ENCODE measurements around the gene ZNF860.
"Not testable (repeated sequence)": the region's sequence is repeated elsewhere in the genome, so short reads cannot be mapped to it uniquely, and the experiment has no call there.

The ZNF860 gene

GRCh38 chr3:31974471-31974870 is 7.1 kb upstream of the ZNF860 start:
- Mint-ChIP-seq H3K4me1 (peaks cover 12% of the 10 kb centered on the region), H3K27ac (no peak overlapping the region), H3K4me3 (no peak overlapping the region), H3K9me3 (no peaks in the 10 kb centered on the region), H3K36me3 (no peaks in the 10 kb centered on the region)
- no peak for ATAC-seq
- DNase-seq (ENCODE audit: low spot score in 2 of 2) = no peak

GRCh38 chr3:31974964-31975363 is 6.6 kb upstream of the ZNF860 start:
- Mint-ChIP-seq H3K4me3 (no peak overlapping the region), H3K9me3 (no peaks in the 10 kb centered on the region), H3K36me3 (no peaks in the 10 kb centered on the region), H3K4me1 (peaks cover 15% of the 10 kb centered on the region), H3K27ac (no peak overlapping the region)
- DNase-seq (ENCODE audit: low spot score in 2 of 2) (no peak), ATAC-seq (no peak)

- DNase-seq (ENCODE audit: low spot score in 2 of 2) = no peak
- Mint-ChIP-seq H3K4me3 (no peak overlapping the region), H3K27ac (no peak overlapping the region), H3K4me1 (peaks cover 16% of the 10 kb centered on the region), H3K9me3 (no peaks in the 10 kb centered on the region), H3K36me3 (no peaks in the 10 kb centered on the region)
- no peak for ATAC-seq
These were observed 5.2 kb upstream of the ZNF860 start for GRCh38 chr3:31976302-31976701.

- H3K9me3 Mint-ChIP-seq = no peaks in the 10 kb centered on the region
- H3K27ac Mint-ChIP-seq = no peak overlapping the region
- H3K36me3 Mint-ChIP-seq = no peaks in the 10 kb centered on the region
- DNase-seq (ENCODE audit: low spot score in 2 of 2) (no peak), ATAC-seq (no peak)
- H3K4me3 Mint-ChIP-seq = no peak overlapping the region
- H3K4me1 Mint-ChIP-seq = peaks cover 24% of the 10 kb centered on the region
These were observed 3.8 kb upstream of the ZNF860 start for GRCh38 chr3:31977736-31978135.

- Mint-ChIP-seq H3K27ac (no peak overlapping the region), H3K4me1 (peaks cover 24% of the 10 kb centered on the region), H3K9me3 (no peaks in the 10 kb centered on the region), H3K36me3 (no peaks in the 10 kb centered on the region), H3K4me3 (peak overlapping the region; percentile 79)
- no peak for ATAC-seq
- no peak for DNase-seq (ENCODE audit: low spot score in 2 of 2)
These were observed 3.0 kb upstream of the ZNF860 start for GRCh38 chr3:31978553-31978952.

- H3K4me3 Mint-ChIP-seq = peak overlapping the region; percentile 79
- ATAC-seq (peak; percentile 70), DNase-seq (ENCODE audit: low spot score in 2 of 2) (no peak)
- H3K9me3 Mint-ChIP-seq = no peaks in the 10 kb centered on the region
- peak overlapping the region; percentile 30 for H3K27ac Mint-ChIP-seq
- H3K36me3 Mint-ChIP-seq = no peaks in the 10 kb centered on the region
- peaks cover 24% of the 10 kb centered on the region for H3K4me1 Mint-ChIP-seq
These were observed 2.4 kb upstream of the ZNF860 start for GRCh38 chr3:31979001-31979697.

- ATAC-seq (peak; percentile 60), DNase-seq (ENCODE audit: low spot score in 2 of 2) (peak; percentile 13 to 53)
- H3K27ac Mint-ChIP-seq = no peak overlapping the region
- H3K4me3 Mint-ChIP-seq = peak overlapping the region; percentile 79
- H3K36me3 Mint-ChIP-seq = no peaks in the 10 kb centered on the region
- H3K9me3 Mint-ChIP-seq = no peaks in the 10 kb centered on the region
- H3K4me1 Mint-ChIP-seq = peaks cover 24% of the 10 kb centered on the region
These were observed 882 bp upstream of the ZNF860 start for GRCh38 chr3:31980530-31981205.

- no peaks in the 10 kb centered on the region for H3K9me3 Mint-ChIP-seq
- no peak overlapping the region for H3K27ac Mint-ChIP-seq
- peaks cover 14% of the 10 kb centered on the region for H3K4me1 Mint-ChIP-seq
- ATAC-seq = no peak
- DNase-seq (ENCODE audit: low spot score in 2 of 2) = no peak
- no peak overlapping the region for H3K4me3 Mint-ChIP-seq
- no peaks in the 10 kb centered on the region for H3K36me3 Mint-ChIP-seq
These were observed 2.8 kb downstream of the ZNF860 start for GRCh38 chr3:31984321-31984720.

- no peaks in the 10 kb centered on the region for H3K9me3 Mint-ChIP-seq
- H3K4me1 Mint-ChIP-seq = peaks cover 9% of the 10 kb centered on the region
- DNase-seq (ENCODE audit: low spot score in 2 of 2) = no peak
- H3K4me3 Mint-ChIP-seq = no peak overlapping the region
- H3K27ac Mint-ChIP-seq = no peak overlapping the region
- no peaks in the 10 kb centered on the region for H3K36me3 Mint-ChIP-seq
- ATAC-seq = no peak
These were observed 4.3 kb downstream of the ZNF860 start for GRCh38 chr3:31985831-31986230.

GRCh38 chr3:31988271-31988670 is 6.7 kb downstream of the ZNF860 start:
- Mint-ChIP-seq H3K9me3 (no peaks in the 10 kb centered on the region), H3K4me3 (no peak overlapping the region), H3K4me1 (no peaks in the 10 kb centered on the region), H3K36me3 (no peaks in the 10 kb centered on the region), H3K27ac (no peak overlapping the region)
- no peak for ATAC-seq
- no peak for DNase-seq (ENCODE audit: low spot score in 2 of 2)

- not testable (repeated sequence) for H3K27ac Mint-ChIP-seq; H3K9me3 Mint-ChIP-seq; H3K4me3 Mint-ChIP-seq; H3K36me3 Mint-ChIP-seq; H3K4me1 Mint-ChIP-seq; ATAC-seq; DNase-seq (ENCODE audit: low spot score in 2 of 2)
These were observed 11.4 kb downstream of the ZNF860 start for GRCh38 chr3:31992995-31993394.

GRCh38 chr3:31993843-31994242 is 12.3 kb downstream of the ZNF860 start:
- Mint-ChIP-seq H3K9me3 (peaks cover 2% of the 10 kb centered on the region), H3K4me1 (peaks cover 9% of the 10 kb centered on the region), H3K36me3 (no peaks in the 10 kb centered on the region), H3K27ac (no peak overlapping the region), H3K4me3 (no peak overlapping the region)
- ATAC-seq = no peak
- DNase-seq (ENCODE audit: low spot score in 2 of 2) = no peak

- not testable (repeated sequence) for H3K4me1 Mint-ChIP-seq
These were observed 13.5 kb downstream of the ZNF860 start for GRCh38 chr3:31995026-31995425.

GRCh38 chr3:31996195-31996594 is 14.6 kb downstream of the ZNF860 start:
- H3K4me1 Mint-ChIP-seq = peaks cover 9% of the 10 kb centered on the region
- DNase-seq (ENCODE audit: low spot score in 2 of 2) (no peak), ATAC-seq (peak; percentile 88)
- no peak overlapping the region for H3K4me3 Mint-ChIP-seq
- no peak overlapping the region for H3K27ac Mint-ChIP-seq
- H3K36me3 Mint-ChIP-seq = no peaks in the 10 kb centered on the region
- peaks cover 2% of the 10 kb centered on the region for H3K9me3 Mint-ChIP-seq

More at GRCh38 chr3:31995026-31995425, 13.5 kb downstream of the ZNF860 start:
- H3K36me3 Mint-ChIP-seq; H3K9me3 Mint-ChIP-seq; ATAC-seq; H3K27ac Mint-ChIP-seq; H3K4me3 Mint-ChIP-seq; DNase-seq (ENCODE audit: low spot score in 2 of 2): not testable (repeated sequence)

- H3K36me3 Mint-ChIP-seq = no peaks in the 10 kb centered on the region
- peaks cover 2% of the 10 kb centered on the region for H3K9me3 Mint-ChIP-seq
- peaks cover 9% of the 10 kb centered on the region for H3K4me1 Mint-ChIP-seq
- no peak overlapping the region for H3K27ac Mint-ChIP-seq
- ATAC-seq (no peak), DNase-seq (ENCODE audit: low spot score in 2 of 2) (no peak)
- no peak overlapping the region for H3K4me3 Mint-ChIP-seq
These were observed 15.9 kb downstream of the ZNF860 start for GRCh38 chr3:31997500-31997899.

GRCh38 chr3:31999907-32000439 is 18.4 kb downstream of the ZNF860 start:
- H3K9me3 Mint-ChIP-seq = no peaks in the 10 kb centered on the region
- H3K4me3 Mint-ChIP-seq = no peak overlapping the region
- no peaks in the 10 kb centered on the region for H3K36me3 Mint-ChIP-seq
- ATAC-seq (peak; percentile 59), DNase-seq (ENCODE audit: low spot score in 2 of 2) (no peak)
- peaks cover 15% of the 10 kb centered on the region for H3K4me1 Mint-ChIP-seq
- H3K27ac Mint-ChIP-seq = no peak overlapping the region
